Neural cell (in vitro differentiated cells): ENCODE measurements around the gene LRRC27. TPM values are rescaled to one million over a fixed set of nuclear protein-coding genes. Genes with fewer than 3 reads are reported as not detected.

Experiments used
- H2AFZ ChIP-seq: fragments of 200-600, 300-800 bp; sonication (generic), shearing (Covaris generic); 2 replicates; pipeline ENCODE4 v1.6.0; 2014; ENCODE audit warnings: low read depth, mild to moderate bottlenecking, antibody characterized with exemption, low read length, moderate library complexity
- H3F3A ChIP-seq: fragments of 200-600 bp; shearing (Covaris generic); 2 replicates; pipeline ENCODE4 v1.6.1; 2016; ENCODE audit warnings: mild to moderate bottlenecking, moderate library complexity, mixed read lengths, antibody characterized with exemption, low read length; ENCODE audit not compliant: insufficient read depth, poor library complexity, severe bottlenecking
- H3K27ac ChIP-seq: fragments of 200-600, 300-800 bp; sonication (generic), shearing (Covaris generic); 2 replicates; pipeline ENCODE4 v1.5.1; 2014; ENCODE audit warnings: mild to moderate bottlenecking, low read length, moderate library complexity
- H3K27me3 ChIP-seq: fragments of 300-800, 200-600 bp; sonication (generic), shearing (Covaris generic); 2 replicates; pipeline ENCODE4 v1.6.0; 2014; ENCODE audit warnings: mild to moderate bottlenecking, low read depth, low read length, moderate library complexity; ENCODE audit not compliant: insufficient read depth
- H3K36me3 ChIP-seq: fragments of 300-800, 200-600 bp; sonication (generic), shearing (Covaris generic); 2 replicates; pipeline ENCODE4 v1.5.1; 2014; ENCODE audit warnings: mild to moderate bottlenecking, antibody characterized with exemption, low read length, moderate library complexity; ENCODE audit not compliant: insufficient read depth
- H3K4me2 ChIP-seq: fragments of 300-800, 200-600 bp; sonication (generic), shearing (Covaris generic); 2 replicates; pipeline ENCODE4 v1.6.0; 2014; ENCODE audit warnings: mild to moderate bottlenecking, low read length
- H3K4me3 ChIP-seq: fragments of 300-800, 200-600 bp; sonication (generic), shearing (Covaris generic); 2 replicates; pipeline ENCODE4 v1.5.1; 2014; ENCODE audit warnings: mild to moderate bottlenecking, low read length, moderate library complexity
- H3K79me2 ChIP-seq: fragments of 200-600 bp; shearing (Covaris generic); replicated peaks from 2 replicates; pipeline ENCODE4 v1.6.0; 2014; ENCODE audit warnings: mild to moderate bottlenecking, low read length, moderate library complexity; ENCODE audit not compliant: insufficient read depth
- H3K9ac ChIP-seq: fragments of 300-800, 200-600 bp; sonication (generic), shearing (Covaris generic); 2 replicates; pipeline ENCODE4 v1.6.1; 2016; ENCODE audit warnings: mild to moderate bottlenecking, low read length, mixed read lengths
- H3K9me2 ChIP-seq: fragments of 200-600 bp; shearing (Covaris generic); 2 replicates; pipeline ENCODE4 v1.6.1; 2016; ENCODE audit warnings: mild to moderate bottlenecking, low read length, mixed read lengths; ENCODE audit not compliant: insufficient read depth
- H3K9me3 ChIP-seq: fragments of 200-600, 300-800 bp; sonication (generic), shearing (Covaris generic); 2 replicates; pipeline ENCODE4 v1.6.1; 2016; ENCODE audit warnings: mild to moderate bottlenecking, mixed run types, low read length, moderate library complexity, mixed read lengths
- H4K20me1 ChIP-seq: fragments of 200-600 bp; shearing (Covaris generic); 2 replicates; pipeline ENCODE4 v1.6.1; 2016; ENCODE audit warnings: mild to moderate bottlenecking, mixed run types; ENCODE audit not compliant: insufficient read depth
- CTCF ChIP-seq: fragments of 450-650 bp; IDR thresholded peaks from 2 replicates; pipeline ENCODE4 v1.5.1; 2014; ENCODE audit warnings: antibody characterized with exemption, mild to moderate bottlenecking, moderate library complexity; ENCODE audit not compliant: poor library complexity, severe bottlenecking
- EP300 ChIP-seq: fragments of 450-650 bp; conservative IDR thresholded peaks from 2 replicates; pipeline ENCODE4 v1.6.1; 2014; ENCODE audit warnings: antibody characterized with exemption, mild to moderate bottlenecking, moderate library complexity; ENCODE audit not compliant: poor library complexity, severe bottlenecking
- EZH2 ChIP-seq: fragments of 200-600, 300-800 bp; shearing (Covaris generic), sonication (generic); IDR thresholded peaks from 2 replicates; pipeline ENCODE4 v1.6.1; 2014; ENCODE audit warnings: antibody characterized with exemption, low read length, borderline replicate concordance, mild to moderate bottlenecking; ENCODE audit not compliant: insufficient read depth, poor library complexity, severe bottlenecking
- MXI1 ChIP-seq: fragments of 450-650 bp; conservative IDR thresholded peaks from 2 replicates; pipeline ENCODE4 v1.6.1; 2014; ENCODE audit warnings: antibody characterized with exemption, mild to moderate bottlenecking; ENCODE audit not compliant: poor library complexity, severe bottlenecking
- POLR2AphosphoS5 ChIP-seq: IDR thresholded peaks from 2 replicates; pipeline ENCODE4 v1.6.1; 2012
- RAD21 ChIP-seq: fragments of 450-650 bp; conservative IDR thresholded peaks from 2 replicates; pipeline ENCODE4 v1.6.1; 2014; ENCODE audit warnings: antibody characterized with exemption, mild to moderate bottlenecking, moderate library complexity
- REST ChIP-seq: IDR thresholded peaks from 2 replicates; pipeline ENCODE4 v1.6.1; 2012; ENCODE audit warnings: borderline replicate concordance
- SMC3 ChIP-seq: fragments of 450-650 bp; conservative IDR thresholded peaks from 2 replicates; pipeline ENCODE4 v1.6.1; 2014; ENCODE audit warnings: antibody characterized with exemption, mild to moderate bottlenecking, moderate library complexity; ENCODE audit not compliant: poor library complexity
- TAF1 ChIP-seq: IDR thresholded peaks from 2 replicates; pipeline ENCODE4 v1.6.1; 2012; ENCODE audit warnings: low read depth
- polyA plus RNA-seq: library from polyadenylated mRNA; depleted of rRNA; stranded (reverse); fragments of >200 nt; gene quantifications from 2 replicates; pipeline ENCODE4 v1.2.3, GENCODE V29; 2014

Gene LRRC27
- polyA plus RNA-seq, 1 donor from 2014 or later = 26.7 TPM

- H2AFZ ChIP-seq = no peak overlapping the region
- H3K4me2 ChIP-seq = no peak overlapping the region
- H3K27ac ChIP-seq = no peak overlapping the region
- TF ChIP-seq TAF1 (no peak), SMC3 (no peak), EZH2 (no peak), EP300 (no peak), POLR2AphosphoS5 (no peak), RAD21 (no peak), REST (no peak), MXI1 (no peak), CTCF (no peak)
- H3F3A ChIP-seq = no peaks in the 10 kb centered on the region
- H3K9me3 ChIP-seq = no peaks in the 10 kb centered on the region
- H3K9ac ChIP-seq = no peak overlapping the region
- no peaks in the 10 kb centered on the region for H4K20me1 ChIP-seq
- no peaks in the 10 kb centered on the region for H3K36me3 ChIP-seq
- H3K79me2 ChIP-seq = no peaks in the 10 kb centered on the region
- H3K9me2 ChIP-seq = no peaks in the 10 kb centered on the region
- no peaks in the 10 kb centered on the region for H3K27me3 ChIP-seq
- no peak overlapping the region for H3K4me3 ChIP-seq
Observed at GRCh38 chr10:132407243-132407746, 75.3 kb downstream of the LRRC27 start.

- TF ChIP-seq CTCF (no peak), TAF1 (no peak), POLR2AphosphoS5 (no peak), MXI1 (no peak)
- no peaks in the 10 kb centered on the region for H3K9me2 ChIP-seq
- H3K9me3 ChIP-seq = no peaks in the 10 kb centered on the region
- no peak overlapping the region for H2AFZ ChIP-seq
- no peaks in the 10 kb centered on the region for H3K27me3 ChIP-seq
- H3K79me2 ChIP-seq = no peaks in the 10 kb centered on the region
- H4K20me1 ChIP-seq = no peaks in the 10 kb centered on the region
- no peaks in the 10 kb centered on the region for H3K36me3 ChIP-seq
- H3K4me3 ChIP-seq = no peak overlapping the region
- H3K4me2 ChIP-seq = no peak overlapping the region
- no peak overlapping the region for H3K27ac ChIP-seq
- H3F3A ChIP-seq = no peaks in the 10 kb centered on the region
- no peak overlapping the region for H3K9ac ChIP-seq
Observed at GRCh38 chr10:132407846-132408278, 75.9 kb downstream of the LRRC27 start.
